NCI-H2107 (cell line): ENCODE data around the gene LBR.

Experiments
- DNase-seq: peaks from one replicate; lab custom pipeline; 2025; lab: John Stamatoyannopoulos, UW

Gene LBR

DNA sequence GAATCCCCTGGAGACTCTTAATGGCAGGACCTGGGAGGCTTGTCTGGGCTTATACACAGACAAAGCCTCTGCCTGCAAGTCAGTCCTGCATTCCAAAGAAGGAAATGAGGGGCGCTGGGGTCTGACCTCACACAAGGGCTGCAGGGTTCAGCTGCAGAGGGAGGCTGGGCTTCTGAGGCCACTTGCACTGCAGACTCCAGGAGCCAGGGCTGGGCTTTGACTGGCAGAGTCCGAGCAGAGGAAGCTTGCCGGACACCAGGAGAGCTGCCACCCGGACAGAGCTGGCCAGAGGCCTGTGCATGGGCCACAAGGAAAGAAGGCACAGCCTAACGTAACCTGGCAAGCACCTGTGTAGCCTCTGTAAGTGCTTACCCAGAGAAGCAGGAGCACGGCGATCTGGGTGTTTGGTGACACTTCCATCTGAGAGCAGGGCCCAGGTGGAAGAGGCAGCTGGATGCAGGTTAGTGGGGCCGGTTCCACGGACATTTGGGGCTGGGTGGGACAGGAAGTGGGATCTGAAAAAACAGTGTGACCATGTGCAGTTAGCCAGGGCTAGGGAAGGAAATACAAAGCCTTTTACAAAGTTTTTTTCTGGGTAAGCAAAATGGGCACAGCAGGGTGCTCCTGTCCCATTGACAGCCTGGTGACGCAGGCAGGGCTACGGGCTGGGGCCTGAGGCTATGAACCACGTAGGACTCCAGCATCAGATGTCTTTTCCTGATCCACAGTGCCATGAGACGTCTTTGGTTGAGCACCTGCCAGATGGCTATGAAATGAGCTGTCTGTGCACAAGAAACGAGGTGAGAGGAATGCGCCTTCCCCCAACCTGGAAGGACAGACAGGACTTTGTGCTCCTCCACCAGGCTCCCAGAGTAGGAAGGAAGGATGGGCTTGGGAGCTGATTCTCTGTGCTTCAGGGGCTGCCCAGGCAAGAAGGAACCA is 37.3 kb upstream of the LBR start:
- no peak for DNase-seq

- DNase-seq = no peak
These were observed 35.1 kb upstream of the LBR start for GRCh38 chr1:225462714-225463574.

GRCh38 chr1:225462429-225462713 is 34.5 kb upstream of the LBR start:
- DNase-seq = no peak

DNA sequence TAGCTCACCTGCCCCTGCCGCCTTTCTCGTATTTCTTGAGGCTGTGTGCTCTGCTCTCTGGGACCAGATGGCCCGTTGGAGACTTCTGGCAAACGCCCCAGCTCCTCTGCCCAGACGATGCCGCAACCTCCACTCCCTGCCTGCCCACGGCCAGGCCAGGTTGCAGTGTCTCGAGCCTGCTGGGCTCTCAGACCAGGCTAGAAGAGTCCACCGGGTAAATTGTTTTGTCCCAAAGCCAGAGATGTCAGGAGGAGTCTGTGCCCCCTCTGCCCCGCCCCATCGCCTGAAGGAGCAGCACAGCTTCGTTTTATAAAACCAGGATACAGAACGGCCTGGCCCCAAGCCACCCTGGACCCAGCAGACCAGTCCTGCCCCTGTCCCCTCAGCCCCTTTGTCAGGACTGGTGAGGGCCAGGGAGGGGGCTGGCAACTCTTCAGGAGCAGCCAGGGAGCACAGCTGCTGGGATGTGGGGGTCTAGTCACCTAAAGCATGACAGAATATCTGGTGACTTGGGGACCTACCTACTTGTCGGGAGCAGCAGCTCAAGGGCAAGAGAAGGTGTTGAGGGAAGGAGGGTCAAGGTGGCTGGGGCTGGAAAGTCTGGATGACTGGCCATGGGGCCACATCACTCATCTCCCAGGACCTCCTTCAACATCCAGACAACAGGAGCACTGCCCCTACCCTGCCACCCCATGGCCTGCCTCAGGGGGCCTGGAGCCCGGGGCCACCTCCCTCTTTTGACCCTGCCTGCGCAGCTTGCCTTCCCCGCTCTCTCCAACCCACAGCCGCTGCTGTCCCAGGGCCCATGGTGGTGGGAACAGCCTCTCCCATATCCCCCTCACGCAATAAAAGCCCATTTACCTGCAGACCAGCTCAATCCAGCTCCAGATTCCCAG is 33.9 kb upstream of the LBR start:
- no peak for DNase-seq

- no peak for DNase-seq
These were observed 33.1 kb upstream of the LBR start for GRCh38 chr1:225460737-225461532.

- DNase-seq = no peak
These were observed 32.3 kb upstream of the LBR start for GRCh38 chr1:225460021-225460736.

DNA sequence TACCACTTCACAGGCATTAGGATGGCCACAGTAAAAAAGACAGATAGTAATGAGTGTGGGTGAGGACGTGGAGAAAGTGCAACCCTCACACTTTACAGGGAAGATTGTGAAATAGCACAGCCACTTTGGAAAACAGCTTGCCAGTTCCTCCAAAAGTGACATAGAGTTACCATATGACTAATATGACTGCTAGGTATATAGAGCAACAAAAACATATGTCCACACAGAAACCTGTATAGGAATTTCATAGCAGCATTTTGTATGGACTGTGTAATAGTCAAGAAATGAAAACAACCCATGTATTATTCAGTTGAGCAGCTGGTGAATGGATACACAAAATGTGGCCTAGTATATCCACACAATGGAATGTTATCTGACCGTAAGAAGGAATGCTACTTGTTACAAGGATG is 30.4 kb upstream of the LBR start:
- no peak for DNase-seq

DNA sequence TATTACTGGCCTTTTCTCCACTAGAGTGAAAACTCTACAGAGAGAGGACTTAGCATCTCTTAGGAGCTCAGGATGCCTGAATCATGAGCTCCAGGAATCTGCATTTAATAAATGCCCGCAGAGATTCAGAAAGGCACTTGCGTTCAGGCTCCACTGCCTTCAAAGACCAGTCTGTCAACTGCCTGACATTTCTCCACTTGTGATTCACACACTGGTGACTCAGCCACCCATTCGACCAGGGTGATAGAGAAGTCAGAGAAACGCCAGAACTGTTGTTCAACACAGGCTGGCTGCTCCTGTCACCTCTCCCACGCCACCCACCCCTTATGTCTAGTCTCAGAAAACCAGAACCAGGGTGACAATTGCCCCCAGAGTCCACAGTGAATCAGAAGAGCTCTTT is 26.9 kb upstream of the LBR start:
- no peak for DNase-seq

GRCh38 chr1:225453797-225454648 is 26.2 kb upstream of the LBR start:
- DNase-seq = no peak

GRCh38 chr1:225451840-225452515 is 24.1 kb upstream of the LBR start:
- no peak for DNase-seq

DNA sequence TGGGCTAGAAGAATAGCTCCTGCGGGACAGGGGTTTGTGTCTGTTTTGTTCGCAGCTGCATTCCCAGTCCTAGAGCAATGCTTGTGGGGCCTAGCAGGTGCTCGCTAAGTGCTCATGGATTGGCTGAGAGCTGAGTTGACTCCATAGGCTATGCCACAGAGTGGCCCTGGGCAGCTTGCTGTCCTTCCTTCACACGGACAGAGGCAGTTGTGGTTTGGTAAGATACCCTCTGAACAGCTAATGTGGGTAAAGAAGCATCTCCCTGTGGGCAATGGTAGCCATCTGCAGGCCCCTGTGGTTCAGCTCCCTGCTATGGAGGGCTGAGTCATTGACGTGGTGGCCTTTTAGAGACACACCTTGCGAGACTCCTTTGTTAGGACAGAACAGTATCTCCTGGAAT is 23.5 kb upstream of the LBR start:
- no peak for DNase-seq

DNA sequence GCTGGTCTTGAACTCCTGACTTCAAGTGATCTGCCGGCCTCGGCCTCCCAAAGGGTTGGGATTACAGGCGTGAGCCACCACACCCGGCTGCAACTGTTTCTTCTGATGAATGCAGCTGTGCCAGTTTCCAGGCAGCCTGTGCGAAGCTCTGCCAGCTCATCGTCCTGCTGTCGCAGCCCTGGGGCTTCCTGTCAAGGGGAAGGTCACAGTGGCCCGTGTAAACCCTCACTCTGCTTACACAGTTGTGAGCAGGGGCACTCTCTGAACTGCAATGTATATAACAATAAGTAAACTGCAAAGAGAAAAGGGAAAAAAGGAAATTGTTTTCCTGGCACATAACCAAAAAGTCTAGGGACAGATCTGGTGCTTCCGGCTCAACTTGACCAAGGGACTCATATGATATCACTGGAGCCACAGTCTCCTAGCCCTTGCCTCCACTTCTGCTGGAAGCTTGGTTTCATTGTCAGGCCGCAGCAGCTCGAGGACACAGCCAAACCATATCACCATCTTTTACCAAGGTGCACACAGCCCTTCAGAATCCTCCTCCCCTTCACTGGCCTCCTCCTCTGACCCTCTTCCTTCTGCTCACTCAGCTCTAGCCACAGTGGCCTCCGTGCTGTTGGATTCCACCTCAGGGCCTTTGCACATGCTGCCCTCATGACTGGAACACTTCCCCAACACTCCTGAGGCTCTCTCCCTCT is 22.8 kb upstream of the LBR start:
- DNase-seq = no peak

GRCh38 chr1:225449774-225450173 is 21.9 kb upstream of the LBR start:
- DNase-seq = no peak

DNA sequence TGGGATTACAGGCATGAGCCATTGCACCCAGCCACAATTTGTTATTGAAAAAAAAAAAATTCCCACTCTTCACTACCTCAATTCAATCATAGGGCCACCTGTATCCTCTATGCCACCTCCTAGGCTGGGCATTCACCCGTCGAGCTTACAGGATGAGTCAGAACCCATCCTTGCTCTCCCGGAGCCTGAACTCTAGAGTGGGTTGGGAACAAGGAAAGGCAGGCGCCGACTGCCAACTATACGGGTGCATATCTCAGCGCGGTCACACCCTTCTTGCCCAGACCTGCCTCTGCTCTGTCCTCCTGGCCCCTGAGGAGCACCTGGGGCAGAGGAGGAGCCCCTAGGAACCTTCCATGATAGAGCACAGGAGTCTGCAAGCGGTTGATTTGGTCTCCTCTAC is 21.4 kb upstream of the LBR start:
- DNase-seq = no peak

DNA sequence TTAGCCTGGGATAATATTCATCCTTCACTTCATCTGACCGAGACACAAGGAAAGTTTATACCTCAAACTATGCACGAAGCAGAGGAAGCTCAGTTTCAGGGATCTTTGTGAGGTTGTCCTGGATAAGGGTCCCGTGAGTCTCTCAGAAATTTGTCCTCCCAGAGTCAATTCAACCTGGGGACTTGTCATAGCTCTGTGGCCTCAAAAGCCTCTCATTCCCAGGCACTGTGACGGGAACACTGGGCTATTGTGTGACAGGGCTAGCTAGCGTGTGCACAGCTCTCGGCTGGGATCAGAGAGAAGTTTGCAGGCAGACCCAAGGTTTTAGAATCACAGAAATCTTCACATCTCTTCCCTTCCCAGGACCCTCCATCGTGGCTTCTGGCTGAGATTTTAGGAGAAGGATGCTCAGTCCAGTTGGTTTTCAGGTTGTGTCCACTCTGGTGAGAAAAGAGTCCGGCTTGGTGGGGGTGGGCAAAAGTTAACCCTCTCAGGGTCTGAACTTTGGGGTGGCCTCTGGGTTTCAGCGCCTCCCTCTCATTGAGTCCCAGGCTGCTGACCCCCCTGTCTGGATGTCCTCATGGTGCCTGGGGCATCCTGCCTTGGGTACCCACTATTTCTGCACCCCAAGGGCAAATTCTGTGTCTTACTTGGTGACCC is 20.4 kb upstream of the LBR start:
- DNase-seq = no peak

GRCh38 chr1:225447650-225448089 is 19.8 kb upstream of the LBR start:
- no peak for DNase-seq

GRCh38 chr1:225446981-225447615 is 19.3 kb upstream of the LBR start:
- no peak for DNase-seq

DNA sequence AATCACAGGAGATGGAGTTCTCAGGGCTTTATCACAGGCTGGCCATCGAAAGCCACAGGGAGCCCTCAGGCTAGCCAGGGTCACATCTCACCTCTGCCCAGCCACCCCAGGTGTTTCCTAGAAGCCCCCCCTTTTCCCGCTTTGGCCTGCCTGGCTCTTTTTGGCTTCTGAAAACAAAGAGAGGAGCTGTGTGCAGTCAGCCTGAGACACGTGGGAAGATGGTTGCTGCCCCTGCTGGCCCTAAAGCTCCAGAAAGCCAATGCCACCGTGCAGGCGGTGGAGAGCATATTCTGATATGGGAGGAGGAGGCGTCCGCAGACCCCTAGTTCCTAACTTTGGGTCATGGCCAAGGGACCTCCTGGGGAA is 18.7 kb upstream of the LBR start:
- no peak for DNase-seq
